Loucy (cell line): Measurements from ENCODE around the gene WBP2.

Source experiments
- H2AFZ ChIP-seq: fragments of 200-600 bp; sonication (generic); 2 replicates; pipeline ENCODE4 v1.6.0; 2016; ENCODE audit warnings: antibody characterized with exemption, mild to moderate bottlenecking, low read length, moderate library complexity
- H3F3A ChIP-seq: fragments of 200-600 bp; 2 replicates; pipeline ENCODE4 v1.6.0; 2016; ENCODE audit warnings: antibody characterized with exemption, low read depth, mild to moderate bottlenecking
- H3K27me3 ChIP-seq: fragments of 200-600 bp; sonication (generic); 2 replicates; pipeline ENCODE4 v1.6.1; 2014; ENCODE audit warnings: low read length, mild to moderate bottlenecking; ENCODE audit not compliant: insufficient read depth, poor library complexity, severe bottlenecking
- H3K36me3 ChIP-seq: fragments of 200-600 bp; sonication (generic); 2 replicates; pipeline ENCODE4 v1.6.1; 2016; ENCODE audit warnings: low read length; ENCODE audit not compliant: insufficient read depth
- H3K4me1 ChIP-seq: fragments of 200-600 bp; sonication (generic); 2 replicates; pipeline ENCODE4 v1.5.1; 2014; ENCODE audit warnings: low read length, mild to moderate bottlenecking; ENCODE audit not compliant: insufficient read depth, poor library complexity, severe bottlenecking
- H3K4me2 ChIP-seq: fragments of 200-600 bp; sonication (generic); 2 replicates; pipeline ENCODE4 v1.6.0; 2014; ENCODE audit warnings: antibody characterized with exemption, low read length, low read depth, mild to moderate bottlenecking; ENCODE audit not compliant: poor library complexity, severe bottlenecking
- H3K4me3 ChIP-seq: fragments of 200-600 bp; sonication (generic); 2 replicates; pipeline ENCODE4 v1.5.1; 2014; ENCODE audit warnings: low read length, mild to moderate bottlenecking, mixed read lengths; ENCODE audit not compliant: poor library complexity, severe bottlenecking
- H3K79me2 ChIP-seq: fragments of 200-600 bp; sonication (generic); 2 replicates; pipeline ENCODE4 v1.6.1; 2014; ENCODE audit warnings: low read length; ENCODE audit not compliant: insufficient read depth
- H3K9ac ChIP-seq: fragments of 200-600 bp; sonication (generic); 2 replicates; pipeline ENCODE4 v1.6.0; 2014; ENCODE audit warnings: mild to moderate bottlenecking, low read depth, low read length, moderate library complexity; ENCODE audit not compliant: poor library complexity, severe bottlenecking
- H3K9me2 ChIP-seq: fragments of 200-600 bp; sonication (generic); replicated peaks from 2 replicates; pipeline ENCODE4 v1.6.1; 2016; ENCODE audit warnings: low read depth, low read length, mixed read lengths
- H3K9me3 ChIP-seq: fragments of 200-600 bp; sonication (generic); 2 replicates; pipeline ENCODE4 v1.6.1; 2014; ENCODE audit warnings: mild to moderate bottlenecking, antibody characterized with exemption, low read length, low read depth; ENCODE audit not compliant: insufficient read depth
- H4K20me1 ChIP-seq: fragments of 200-600 bp; sonication (generic); 2 replicates; pipeline ENCODE4 v1.6.0; 2014; ENCODE audit warnings: antibody characterized with exemption, low read length, mild to moderate bottlenecking; ENCODE audit not compliant: insufficient read depth, poor library complexity, severe bottlenecking
- CTCF ChIP-seq: fragments of 200-600 bp; sonication (generic); conservative IDR thresholded peaks from 2 replicates; pipeline ENCODE4 v1.5.1; 2014; ENCODE audit warnings: mild to moderate bottlenecking, antibody characterized with exemption, low read length
- EZH2phosphoT487 ChIP-seq: fragments of 200-600 bp; IDR thresholded peaks from 2 replicates; pipeline ENCODE4 v1.6.1; 2018; ENCODE audit warnings: antibody characterized with exemption, mild to moderate bottlenecking, moderate library complexity, borderline replicate concordance

WBP2 gene

GRCh38 chr17:75834928-75835653 lies 20.0 kb downstream of the WBP2 start:
- Histone ChIP-seq H3K9me2 (no peaks in the 10 kb centered on the region), H3K79me2 (peaks cover 17% of the 10 kb centered on the region; the same call in 1 of the 2 replicates), H3K9ac (no peak overlapping the region), H3K27me3 (no peaks in the 10 kb centered on the region), H2AFZ (no peak overlapping the region), H3K4me3 (no peak overlapping the region), H4K20me1 (peaks cover 33% of the 10 kb centered on the region), H3F3A (no peaks in the 10 kb centered on the region), H3K9me3 (no peaks in the 10 kb centered on the region), H3K4me2 (no peak overlapping the region), H3K4me1 (peaks cover 19% of the 10 kb centered on the region), H3K36me3 (peaks cover 49% of the 10 kb centered on the region; the same call in 1 of the 2 replicates)
- TF ChIP-seq CTCF: no peak
- TF ChIP-seq EZH2phosphoT487: no peak

- Histone ChIP-seq H3K79me2 (peaks cover 15% of the 10 kb centered on the region; the same call in 1 of the 2 replicates), H3K27me3 (no peaks in the 10 kb centered on the region), H2AFZ (no peak overlapping the region), H3K4me2 (peak overlapping the region; percentile 50), H3K36me3 (peaks cover 54% of the 10 kb centered on the region; the same call in 1 of the 2 replicates), H3K4me3 (no peak overlapping the region), H4K20me1 (peaks cover 38% of the 10 kb centered on the region), H3K9me3 (no peaks in the 10 kb centered on the region), H3F3A (no peaks in the 10 kb centered on the region), H3K4me1 (peaks cover 19% of the 10 kb centered on the region), H3K9ac (no peak overlapping the region), H3K9me2 (no peaks in the 10 kb centered on the region)
- TF ChIP-seq CTCF (no peak), EZH2phosphoT487 (no peak)
Measured at GRCh38 chr17:75834279-75834920, 20.7 kb downstream of the WBP2 start.

- Histone ChIP-seq H3K79me2 (peaks cover 7% of the 10 kb centered on the region; the same call in 1 of the 2 replicates), H3K36me3 (peaks cover 60% of the 10 kb centered on the region; the same call in 1 of the 2 replicates), H3K4me1 (peaks cover 19% of the 10 kb centered on the region), H3F3A (no peaks in the 10 kb centered on the region), H4K20me1 (peaks cover 38% of the 10 kb centered on the region), H3K4me3 (peak overlapping the region; percentile 27), H3K9ac (peak overlapping the region; percentile 38), H3K9me3 (no peaks in the 10 kb centered on the region), H3K4me2 (peak overlapping the region; percentile 50), H3K9me2 (no peaks in the 10 kb centered on the region), H2AFZ (no peak overlapping the region), H3K27me3 (no peaks in the 10 kb centered on the region)
- TF ChIP-seq EZH2phosphoT487 (no peak), CTCF (no peak)
Measured at GRCh38 chr17:75832652-75833400, 22.3 kb downstream of the WBP2 start.
